Measurements from ENCODE around the gene SIX5.

Gene SIX5

GRCh38 chr19:45815481-45816216 is 46.6 kb upstream of the SIX5 start:
- Histone ChIP-seq H3K4me2 (no peak overlapping the region), H3K4me1 (ENCODE audit: low read depth, poor library complexity, severe bottlenecking) (peaks cover 18% of the 10 kb centered on the region), H3K27me3 (ENCODE audit: insufficient read depth, low read depth) (no peaks in the 10 kb centered on the region), H3K79me2 (ENCODE audit: insufficient read depth, low read depth) (no peaks in the 10 kb centered on the region), H3K9ac (no peak overlapping the region), H3K4me3 (IDR thresholded peaks at IDR 0.05; ENCODE audit: insufficient read depth, low read depth, low read length) (no peak overlapping the region), H3K27ac (no peak overlapping the region), H2AFZ (ENCODE audit: low read depth) (no peak overlapping the region), H3K36me3 (ENCODE audit: insufficient read depth) (no peaks in the 10 kb centered on the region), H4K20me1 (ENCODE audit: insufficient read depth) (no peaks in the 10 kb centered on the region)
- no peak for TF ChIP-seq CTCF (conservative IDR thresholded peaks at IDR 0.05; ENCODE audit: low read depth, low read length)

GRCh38 chr19:45814851-45815480 is 45.9 kb upstream of the SIX5 start, which contains the start of gene RSPH6A:
RSPH6A (minus strand) TSS chr19:45815308; CDS start chr19:45815176, 132 bp downstream.
- no peak within 1 kb of the TSS for H3K4me3 ChIP-seq (IDR thresholded peaks at IDR 0.05; ENCODE audit: insufficient read depth, low read depth, low read length)
- no peak within 1 kb of the TSS for H3K9ac ChIP-seq
- H4K20me1 ChIP-seq (ENCODE audit: insufficient read depth): no peaks in the 10 kb centered on the region

GRCh38 chr19:45814166-45814780 is 45.2 kb upstream of the SIX5 start:
- H3K27ac ChIP-seq: no peak overlapping the region
- no peak overlapping the region for H3K4me2 ChIP-seq
- H3K27me3 ChIP-seq (ENCODE audit: insufficient read depth, low read depth): no peaks in the 10 kb centered on the region
- H4K20me1 ChIP-seq (ENCODE audit: insufficient read depth): no peaks in the 10 kb centered on the region
- H3K79me2 ChIP-seq (ENCODE audit: insufficient read depth, low read depth): no peaks in the 10 kb centered on the region
- H3K36me3 ChIP-seq (ENCODE audit: insufficient read depth): no peaks in the 10 kb centered on the region
- no peak overlapping the region for H3K4me3 ChIP-seq (IDR thresholded peaks at IDR 0.05; ENCODE audit: insufficient read depth, low read depth, low read length)
- TF ChIP-seq CTCF (conservative IDR thresholded peaks at IDR 0.05; ENCODE audit: low read depth, low read length): no peak
- H3K9ac ChIP-seq: no peak overlapping the region
- H3K4me1 ChIP-seq (ENCODE audit: low read depth, poor library complexity, severe bottlenecking): peaks cover 32% of the 10 kb centered on the region
- H2AFZ ChIP-seq (ENCODE audit: low read depth): no peak overlapping the region

More at GRCh38 chr19:45814851-45815480, 45.9 kb upstream of the SIX5 start, which contains the start of gene RSPH6A:
- Histone ChIP-seq H3K27me3 (ENCODE audit: insufficient read depth, low read depth) (no peaks in the 10 kb centered on the region), H3K4me1 (ENCODE audit: low read depth, poor library complexity, severe bottlenecking) (peaks cover 25% of the 10 kb centered on the region), H3K27ac (no peak within 1 kb of the TSS), H2AFZ (ENCODE audit: low read depth) (no peak within 1 kb of the TSS), H3K36me3 (ENCODE audit: insufficient read depth) (no peaks in the 10 kb centered on the region), H3K79me2 (ENCODE audit: insufficient read depth, low read depth) (no peaks in the 10 kb centered on the region), H3K4me2 (no peak within 1 kb of the TSS)
- TF ChIP-seq CTCF (conservative IDR thresholded peaks at IDR 0.05; ENCODE audit: low read depth, low read length): no peak

GRCh38 chr19:45812297-45812696 is 43.2 kb upstream of the SIX5 start:
- no peaks in the 10 kb centered on the region for H3K79me2 ChIP-seq (ENCODE audit: insufficient read depth, low read depth)
- no peak overlapping the region for H3K4me3 ChIP-seq (IDR thresholded peaks at IDR 0.05; ENCODE audit: insufficient read depth, low read depth, low read length)
- H2AFZ ChIP-seq (ENCODE audit: low read depth): no peak overlapping the region
- no peaks in the 10 kb centered on the region for H3K36me3 ChIP-seq (ENCODE audit: insufficient read depth)
- no peaks in the 10 kb centered on the region for H4K20me1 ChIP-seq (ENCODE audit: insufficient read depth)
- no peak for TF ChIP-seq CTCF (conservative IDR thresholded peaks at IDR 0.05; ENCODE audit: low read depth, low read length)
- H3K4me2 ChIP-seq: no peak overlapping the region
- no peak overlapping the region for H3K27ac ChIP-seq
- H3K9ac ChIP-seq: no peak overlapping the region
- no peaks in the 10 kb centered on the region for H3K27me3 ChIP-seq (ENCODE audit: insufficient read depth, low read depth)
- peaks cover 31% of the 10 kb centered on the region for H3K4me1 ChIP-seq (ENCODE audit: low read depth, poor library complexity, severe bottlenecking)

All from KMS-11 (cell line).